Measurements from ENCODE around the gene ZFP57. TPM values are rescaled to one million over a fixed set of nuclear protein-coding genes. Genes with fewer than 3 reads are reported as not detected.
A peak's percentile ranks its signal among the peaks of the same experiment; 100 is the strongest.
"Not testable (repeated sequence)": the region's sequence is repeated elsewhere in the genome, so short reads cannot be mapped to it uniquely, and the experiment has no call there.

ZFP57 gene
- total RNA-seq, 1 experiment from 2014 or later = not detected

DNA sequence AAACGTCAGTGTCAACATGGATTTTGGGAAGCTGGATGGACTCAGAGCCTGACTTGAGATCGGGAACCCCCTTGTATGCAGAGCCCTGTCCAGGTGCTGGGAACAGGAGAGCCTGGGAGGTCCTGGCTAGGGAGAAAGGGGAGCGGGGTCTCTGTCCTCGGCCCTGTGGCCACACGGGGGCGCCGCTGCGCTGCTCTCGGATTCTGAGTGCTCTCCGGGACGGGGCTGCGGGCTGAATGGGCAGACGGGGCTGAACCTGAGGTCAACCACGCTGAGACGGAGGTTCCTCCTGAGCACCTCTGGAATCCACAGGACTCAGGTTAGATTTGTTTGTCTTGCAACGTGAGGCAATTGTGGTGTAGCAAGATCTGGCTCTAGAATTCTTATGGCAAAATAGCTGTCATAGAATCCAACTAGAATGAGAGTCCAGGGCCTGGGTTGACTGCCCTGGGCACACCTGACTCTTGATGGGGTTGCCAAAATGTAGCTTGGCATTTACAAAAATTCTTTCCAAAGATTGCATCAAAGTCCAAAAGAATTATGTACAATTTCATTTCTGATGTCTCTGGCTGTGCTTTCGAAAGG, 21.7 kb upstream of the ZFP57 start:
- DNase-seq (ENCODE audit: low spot score) = peak; percentile 26

DNA sequence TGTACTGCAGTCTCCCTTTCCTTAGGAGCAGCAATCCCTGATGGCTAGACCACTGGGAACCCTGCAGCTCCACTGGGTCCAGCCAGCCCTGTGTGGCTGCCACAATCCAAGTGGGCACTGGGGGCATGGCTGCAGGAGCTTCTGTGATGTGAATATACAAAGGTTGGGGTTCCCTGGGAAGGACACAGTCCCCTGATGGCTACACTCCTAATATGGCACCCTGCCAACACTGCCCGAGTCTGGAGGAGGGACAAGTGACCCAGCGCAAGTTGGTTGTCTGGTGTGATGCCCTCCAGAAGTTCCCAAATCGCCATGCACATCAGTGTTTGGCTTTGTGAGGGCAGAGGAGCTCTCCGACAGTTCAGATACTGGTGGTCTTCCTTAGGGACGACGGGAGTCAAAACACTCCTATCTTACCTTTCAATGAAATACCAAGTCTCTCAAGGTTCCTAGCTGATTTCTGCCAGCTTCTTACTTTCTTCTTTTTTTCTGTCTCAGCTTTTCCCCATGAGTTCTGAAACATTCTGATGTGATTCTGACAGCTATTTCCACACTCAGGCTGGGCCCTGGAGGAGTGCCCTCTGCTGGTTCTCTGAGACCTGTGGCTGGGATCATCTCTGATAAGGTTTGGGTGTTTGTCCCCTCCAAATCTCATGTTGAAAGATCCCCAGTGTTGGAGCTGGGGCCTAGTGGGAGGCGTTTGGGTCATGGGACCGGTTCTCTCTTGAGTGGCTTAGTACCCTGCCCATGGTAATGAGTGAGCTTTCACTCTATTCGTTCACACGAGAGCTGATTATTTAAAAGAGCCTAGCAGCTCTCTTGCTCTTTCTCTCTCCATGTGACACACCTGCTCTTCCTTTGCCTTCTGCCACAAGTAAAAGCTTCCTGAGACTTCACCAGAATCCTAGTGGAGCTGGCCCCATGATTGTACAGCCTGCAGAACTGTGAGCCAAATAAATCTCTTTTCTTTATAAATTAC, 15.5 kb upstream of the ZFP57 start:
- DNase-seq (ENCODE audit: low spot score) = no peak
- in situ Hi-C loops (cut with HindIII; ENCODE audit: low sequenced_read_pairs) = no loop called here

More for the DNA sequence above, 21.7 kb upstream of the ZFP57 start:
- in situ Hi-C loops (cut with HindIII; ENCODE audit: low sequenced_read_pairs) = no loop called here

DNA sequence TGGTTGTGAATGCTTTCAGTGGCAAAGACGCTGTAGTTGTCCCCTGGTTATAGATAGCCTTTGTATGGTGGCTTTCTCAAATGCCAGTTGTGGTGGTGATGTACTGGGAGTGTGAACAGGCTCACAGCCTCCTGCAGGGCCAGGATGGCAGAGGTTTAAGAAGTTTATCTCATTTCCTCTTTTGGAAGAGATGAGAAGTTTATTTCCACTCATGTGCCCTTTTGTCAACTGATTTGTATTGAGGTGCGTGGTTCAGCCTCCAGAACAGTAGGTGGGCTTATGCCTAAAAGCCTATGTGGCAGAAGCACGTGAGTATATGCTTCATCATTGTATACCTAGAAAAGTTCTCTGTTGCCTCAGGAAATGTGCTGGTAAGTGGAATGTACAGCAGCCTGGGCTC, 13.7 kb upstream of the ZFP57 start:
- in situ Hi-C loops (cut with HindIII; ENCODE audit: low sequenced_read_pairs) = no loop called here
- no peak for DNase-seq (ENCODE audit: low spot score)

DNA sequence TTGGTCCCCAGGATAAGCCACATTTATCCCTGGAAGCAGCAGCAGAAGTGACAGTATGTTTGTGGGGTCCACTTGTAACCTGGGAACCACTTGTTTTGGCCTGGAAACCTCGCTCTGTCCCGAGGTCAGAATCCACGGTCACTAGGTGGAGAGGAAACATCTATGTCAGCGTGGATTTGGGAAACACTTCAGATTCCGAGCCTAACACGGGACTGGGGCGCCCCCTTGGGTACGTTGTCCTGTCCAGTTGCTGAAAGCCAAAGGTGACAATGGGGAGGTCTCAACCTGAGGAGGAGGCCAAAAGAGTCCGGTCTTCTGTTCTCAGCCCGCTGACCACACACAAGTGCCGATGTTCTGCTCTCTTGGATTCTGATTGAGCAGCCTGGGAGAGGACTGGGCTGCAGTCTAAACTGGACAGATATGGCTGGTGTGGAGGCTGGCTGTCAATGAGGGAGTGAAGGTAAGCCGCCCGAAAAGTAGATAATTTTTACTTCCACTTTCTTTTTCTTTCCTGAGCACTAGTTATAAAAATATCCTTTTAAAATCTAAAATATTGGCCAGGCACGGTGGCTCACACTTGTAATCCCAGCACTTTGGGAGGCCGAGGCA, 4.9 kb upstream of the ZFP57 start:
- in situ Hi-C loops (cut with HindIII; ENCODE audit: low sequenced_read_pairs) = no loop called here
- DNase-seq (ENCODE audit: low spot score) = no peak

DNA sequence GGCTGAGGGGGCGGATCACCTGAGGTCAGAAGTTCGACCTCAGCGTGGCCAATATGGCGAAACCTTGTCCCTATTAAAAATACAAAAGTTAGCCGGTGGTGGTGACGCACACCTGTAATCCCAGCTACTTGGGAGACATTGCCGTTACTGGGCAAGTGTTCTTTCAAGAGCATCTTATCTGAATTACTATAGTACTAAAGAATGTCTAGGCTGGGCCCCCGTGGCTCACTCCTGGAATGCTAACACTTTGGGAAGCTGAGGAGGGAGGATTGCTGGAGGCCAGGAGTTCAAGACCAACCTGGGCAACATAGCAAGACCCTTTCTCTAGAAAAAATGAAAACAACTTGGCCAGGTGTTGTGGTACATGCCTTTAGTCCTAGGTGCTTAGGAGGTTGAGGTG, 859 bp upstream of the ZFP57 start:
- in situ Hi-C loops (cut with HindIII; ENCODE audit: low sequenced_read_pairs) = loop anchor here (5.0 kb wide), 1 partner anchor 40 kb away; no protein-coding TSS in a partner anchor
- DNase-seq (ENCODE audit: low spot score) = no peak

DNA sequence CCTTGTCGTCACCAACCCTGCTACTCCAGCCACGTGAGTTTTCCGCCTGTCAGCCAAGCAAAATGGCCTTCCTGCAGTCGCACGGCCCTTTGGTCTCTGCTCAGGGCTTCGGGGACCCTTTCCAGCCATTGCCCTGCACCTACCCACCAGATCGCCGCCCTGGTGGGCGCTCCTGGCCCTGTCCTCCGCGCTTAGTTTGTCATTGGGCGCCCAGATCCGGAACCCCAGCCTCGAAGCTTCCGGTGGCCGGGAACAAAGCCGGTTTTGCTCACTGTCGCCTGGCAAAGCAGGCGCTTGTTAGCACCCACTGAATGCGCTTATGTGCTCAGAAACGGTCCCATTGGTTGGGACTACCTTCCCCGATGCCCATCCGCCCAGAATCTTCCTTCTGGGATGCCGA, 536 bp downstream of the ZFP57 start:
- in situ Hi-C loops (cut with HindIII; ENCODE audit: low sequenced_read_pairs) = loop anchor here (5.0 kb wide), 1 partner anchor 38 kb away; no protein-coding TSS in a partner anchor
- no peak for DNase-seq (ENCODE audit: low spot score)

DNA sequence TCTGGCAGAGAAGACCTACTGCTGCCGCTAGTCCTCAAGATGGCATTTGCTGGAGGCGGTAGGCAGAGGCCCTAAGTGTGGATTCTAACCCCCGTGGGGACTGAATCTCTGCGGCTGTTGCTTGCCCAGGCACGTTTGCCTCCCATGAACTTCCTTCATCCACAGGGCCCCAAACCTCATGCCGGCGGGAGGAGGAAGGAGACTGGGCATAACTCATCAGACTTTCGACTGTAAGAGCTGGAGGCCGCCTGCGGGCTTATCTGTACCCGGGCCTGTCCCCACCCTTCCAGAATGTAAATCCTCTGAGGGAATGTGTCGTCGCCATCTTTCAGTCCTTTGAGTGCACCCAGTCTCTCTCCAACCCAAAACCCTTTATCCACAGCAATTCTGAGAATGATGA, 990 bp downstream of the ZFP57 start:
- in situ Hi-C loops (cut with HindIII; ENCODE audit: low sequenced_read_pairs) = loop anchor here (5.0 kb wide), 1 partner anchor 38 kb away; no protein-coding TSS in a partner anchor
- DNase-seq (ENCODE audit: low spot score) = no peak

DNA sequence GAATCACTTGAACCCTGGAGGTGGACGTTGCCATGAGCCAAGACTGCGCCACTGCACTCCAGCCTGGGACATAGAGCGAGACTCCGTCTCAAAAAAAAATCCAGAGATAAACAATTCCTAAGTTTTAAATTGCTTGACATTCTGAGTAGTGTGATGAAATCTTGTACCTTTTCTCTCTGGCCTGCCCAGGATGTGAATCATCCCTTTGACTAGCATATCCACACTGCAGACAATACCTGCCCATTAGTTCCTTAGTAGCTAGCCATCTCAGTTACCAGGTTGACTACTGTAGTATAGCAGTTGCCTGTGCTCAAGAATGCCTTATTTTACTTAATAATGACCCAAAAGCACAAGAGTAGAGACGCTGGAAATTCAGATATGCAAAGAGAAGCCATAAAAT, 2.8 kb downstream of the ZFP57 start:
- in situ Hi-C loops (cut with HindIII; ENCODE audit: low sequenced_read_pairs) = no loop called here
- no peak for DNase-seq (ENCODE audit: low spot score)

DNA sequence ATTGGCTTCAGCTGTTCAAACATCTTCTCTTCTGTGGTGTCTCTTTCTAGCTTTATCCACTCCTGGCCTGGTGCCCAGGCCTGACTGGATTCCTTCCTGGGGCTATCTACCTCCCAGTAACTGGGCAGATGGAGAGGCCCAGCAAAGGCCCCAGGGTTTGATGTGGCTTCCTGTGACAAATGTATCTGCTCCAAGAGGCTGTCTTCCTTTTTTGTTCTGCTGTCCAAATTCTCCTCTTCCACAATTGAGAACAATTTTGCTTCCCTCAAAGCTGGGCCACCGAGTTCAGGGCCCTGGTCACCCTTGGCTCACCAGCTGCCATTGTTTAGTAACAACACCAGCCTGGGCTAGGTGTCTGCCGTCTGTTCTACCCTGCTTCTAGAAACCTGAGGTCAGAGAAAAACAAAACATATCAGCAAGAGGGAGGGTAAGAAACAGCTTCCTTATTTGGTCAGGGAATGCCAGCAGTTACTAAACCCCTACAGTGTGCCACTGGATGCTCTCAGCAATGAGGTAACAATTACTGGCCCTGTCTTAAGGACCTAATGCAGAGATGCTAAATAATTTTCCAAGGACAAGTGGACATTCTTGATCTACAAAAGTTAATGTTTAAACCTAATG, 3.9 kb downstream of the ZFP57 start:
- DNase-seq (ENCODE audit: low spot score) = peak; percentile 32
- in situ Hi-C loops (cut with HindIII; ENCODE audit: low sequenced_read_pairs) = no loop called here

DNA sequence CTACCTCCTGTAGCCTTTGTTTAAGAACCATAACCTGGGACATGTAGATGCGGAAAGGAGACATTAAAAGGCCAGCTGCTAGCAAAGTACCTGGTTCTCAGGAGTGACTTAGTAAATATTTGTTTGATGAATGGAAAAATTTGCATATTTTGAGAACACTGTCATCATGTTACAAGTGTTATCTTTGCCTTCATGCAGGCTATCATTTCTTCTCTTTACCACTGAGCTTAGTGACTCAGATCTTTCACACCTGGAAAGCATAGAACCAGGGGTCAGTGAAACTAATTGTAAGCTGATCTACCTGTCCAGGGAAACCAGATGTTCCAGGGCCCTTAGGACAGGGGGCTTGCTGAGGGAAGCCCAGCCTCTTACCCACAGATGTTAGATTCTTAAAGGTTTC, 5.4 kb downstream of the ZFP57 start:
- no peak for DNase-seq (ENCODE audit: low spot score)
- in situ Hi-C loops (cut with HindIII; ENCODE audit: low sequenced_read_pairs) = no loop called here

DNA sequence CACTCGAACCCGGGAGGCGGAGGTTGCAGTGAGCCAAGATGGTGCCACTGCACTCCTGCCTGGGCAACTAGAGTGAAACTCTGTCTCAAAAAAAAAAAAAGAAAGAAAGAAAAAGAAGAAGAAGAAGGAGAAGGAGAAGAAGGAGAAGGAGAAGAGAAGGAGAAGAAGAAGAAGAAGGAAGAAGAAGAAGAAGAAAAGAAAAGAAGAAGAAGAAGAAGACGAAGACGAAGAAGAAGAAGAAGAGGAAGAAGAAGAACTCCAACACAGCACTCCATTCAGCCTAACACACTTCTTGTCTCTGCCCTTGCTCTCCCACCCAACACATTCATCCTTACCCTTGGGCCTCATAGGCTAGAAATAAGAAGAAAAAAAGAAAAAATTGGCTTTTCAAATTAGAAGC, 6.9 kb downstream of the ZFP57 start:
- no peak for DNase-seq (ENCODE audit: low spot score)
- in situ Hi-C loops (cut with HindIII; ENCODE audit: low sequenced_read_pairs) = no loop called here

DNA sequence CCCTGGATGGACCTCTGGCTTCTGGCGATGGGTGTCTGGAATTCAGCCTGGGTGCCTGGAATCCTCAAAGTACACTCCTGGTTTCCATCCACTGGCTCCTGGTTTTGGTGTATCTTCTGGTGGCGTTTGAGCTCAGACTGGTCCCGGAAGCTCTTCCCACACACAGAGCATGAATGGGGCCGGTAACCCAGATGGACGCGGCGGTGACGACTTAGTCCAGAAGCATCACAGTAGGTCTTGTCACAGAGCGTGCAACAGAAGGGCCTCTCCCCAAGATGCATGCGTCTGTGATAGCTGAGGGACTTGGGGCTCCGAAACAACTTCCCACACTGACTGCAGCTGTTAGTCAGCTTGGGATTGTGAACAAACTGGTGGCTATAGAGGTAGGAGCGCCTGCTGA, 7.8 kb downstream of the ZFP57 start:
- no peak for DNase-seq (ENCODE audit: low spot score)
- in situ Hi-C loops (cut with HindIII; ENCODE audit: low sequenced_read_pairs) = no loop called here

DNA sequence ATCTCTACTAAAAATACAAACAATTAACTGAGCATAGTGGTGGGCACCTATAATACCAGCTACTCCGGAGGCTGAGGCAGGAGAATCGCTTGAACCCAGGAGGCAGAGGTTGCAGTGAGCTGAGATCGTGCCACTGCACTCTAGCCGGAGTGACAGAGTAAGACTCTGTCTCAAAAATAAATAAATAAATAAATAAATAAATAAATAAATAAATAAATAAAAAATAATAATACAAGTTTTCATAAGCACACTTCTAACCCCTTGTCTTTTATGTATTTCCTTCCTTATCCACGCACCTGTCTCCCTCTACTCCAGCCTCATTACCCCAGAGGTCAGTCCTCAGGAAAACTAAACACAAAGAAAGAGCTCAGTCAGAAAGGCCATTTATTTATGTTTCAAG, 8.8 kb downstream of the ZFP57 start:
- DNase-seq (ENCODE audit: low spot score); in situ Hi-C loops (cut with HindIII; ENCODE audit: low sequenced_read_pairs): not testable (repeated sequence)

DNA sequence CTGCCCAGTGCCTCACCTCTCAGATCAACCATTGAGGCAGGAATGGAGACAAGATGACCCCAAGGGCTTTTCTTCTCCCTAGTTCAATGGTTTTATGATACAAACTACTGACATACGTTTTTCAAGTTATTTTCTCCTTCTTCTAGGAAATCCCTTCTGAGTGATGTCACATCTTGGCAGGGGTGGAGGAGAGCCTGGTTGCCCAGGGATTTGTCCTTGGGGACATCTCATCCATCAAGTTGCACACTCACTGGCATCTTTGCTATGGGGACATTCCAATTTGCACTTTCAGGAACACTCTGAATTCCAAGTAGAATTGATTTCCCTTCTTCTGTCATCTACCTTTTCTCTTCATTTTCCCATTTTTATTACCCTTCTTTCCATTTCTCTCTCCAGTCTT, 9.9 kb downstream of the ZFP57 start:
- DNase-seq (ENCODE audit: low spot score) = no peak
- in situ Hi-C loops (cut with HindIII; ENCODE audit: low sequenced_read_pairs) = no loop called here

DNA sequence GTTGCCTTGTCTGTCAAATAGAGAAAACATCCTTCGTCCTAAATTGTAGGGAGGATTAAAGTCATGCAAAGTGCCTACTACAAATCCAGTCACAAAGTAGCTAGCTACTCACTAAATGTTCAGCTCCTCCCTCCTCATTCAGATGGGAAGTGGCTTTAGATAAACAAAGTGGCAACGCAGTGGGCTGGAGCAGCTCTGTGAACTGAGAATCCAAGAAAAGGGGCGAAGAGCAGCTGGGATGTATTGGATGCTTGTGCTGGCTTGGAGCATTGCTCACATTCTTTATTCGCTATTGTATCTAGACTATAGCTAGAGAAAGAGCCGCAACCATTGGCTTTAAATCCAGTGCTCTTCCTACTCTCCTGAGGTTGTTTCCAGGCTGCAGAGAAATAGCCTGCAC, 13.8 kb downstream of the ZFP57 start:
- in situ Hi-C loops (cut with HindIII; ENCODE audit: low sequenced_read_pairs) = no loop called here

DNA sequence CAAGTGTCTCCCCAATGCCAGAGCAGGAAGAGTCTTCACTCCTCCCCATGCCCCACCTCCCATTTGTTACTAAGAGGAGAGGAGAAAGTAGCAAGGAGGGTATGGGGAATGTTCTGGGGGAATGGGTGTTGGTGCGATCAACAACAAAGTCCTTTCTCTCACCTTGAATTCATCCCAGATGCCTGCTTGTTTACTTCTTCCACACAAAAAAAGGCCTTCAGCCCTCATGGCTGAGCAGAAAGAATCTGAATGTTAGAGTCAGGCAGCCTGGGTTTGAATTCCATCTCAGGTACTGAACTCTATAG, 14.2 kb downstream of the ZFP57 start:
- DNase-seq (ENCODE audit: low spot score) = no peak

More for the DNA sequence above, 13.8 kb downstream of the ZFP57 start:
- no peak for DNase-seq (ENCODE audit: low spot score)

DNA sequence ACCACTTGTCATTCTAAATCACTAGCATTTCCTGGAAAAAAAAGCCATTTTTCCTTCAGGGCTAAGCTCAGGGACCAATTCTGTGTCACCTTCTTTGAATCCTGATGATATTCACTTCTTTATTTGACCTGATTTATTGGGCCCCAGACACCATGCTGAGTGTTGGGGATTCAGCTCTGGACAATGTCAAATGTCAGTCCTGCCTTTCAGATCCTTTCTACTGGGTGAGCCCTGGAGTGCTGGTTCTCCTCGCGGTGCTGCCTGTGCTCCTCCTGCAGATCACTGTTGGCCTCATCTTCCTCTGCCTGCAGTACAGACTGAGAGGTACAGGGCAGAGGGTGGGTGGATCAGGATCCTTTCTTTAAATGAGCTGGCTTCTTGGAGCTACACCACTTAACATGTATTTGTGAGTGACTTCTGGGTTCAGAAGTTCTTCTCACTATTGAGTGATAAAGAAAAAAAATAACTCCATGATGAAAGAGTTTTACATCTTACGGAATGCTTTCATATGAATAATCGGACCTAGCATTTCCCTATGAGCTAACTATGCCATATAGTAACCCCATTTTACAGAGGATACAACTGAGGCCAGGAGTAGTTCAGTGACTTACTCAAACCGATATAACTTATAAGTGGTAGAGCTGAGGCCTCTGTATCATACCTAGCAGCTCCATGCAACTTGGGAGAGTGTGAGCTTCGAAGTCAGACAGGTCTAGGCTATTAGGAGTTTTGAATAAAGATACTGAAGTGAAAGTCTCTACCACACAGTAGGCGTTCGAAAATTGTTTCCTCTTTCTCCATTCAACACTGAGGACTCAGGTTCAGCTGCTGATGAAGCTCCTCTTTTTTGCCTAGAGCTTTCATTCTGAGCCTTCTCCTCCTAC, 14.8 kb downstream of the ZFP57 start:
- no peak for DNase-seq (ENCODE audit: low spot score)

More for the DNA sequence above, 14.2 kb downstream of the ZFP57 start:
- in situ Hi-C loops (cut with HindIII; ENCODE audit: low sequenced_read_pairs) = no loop called here

DNA sequence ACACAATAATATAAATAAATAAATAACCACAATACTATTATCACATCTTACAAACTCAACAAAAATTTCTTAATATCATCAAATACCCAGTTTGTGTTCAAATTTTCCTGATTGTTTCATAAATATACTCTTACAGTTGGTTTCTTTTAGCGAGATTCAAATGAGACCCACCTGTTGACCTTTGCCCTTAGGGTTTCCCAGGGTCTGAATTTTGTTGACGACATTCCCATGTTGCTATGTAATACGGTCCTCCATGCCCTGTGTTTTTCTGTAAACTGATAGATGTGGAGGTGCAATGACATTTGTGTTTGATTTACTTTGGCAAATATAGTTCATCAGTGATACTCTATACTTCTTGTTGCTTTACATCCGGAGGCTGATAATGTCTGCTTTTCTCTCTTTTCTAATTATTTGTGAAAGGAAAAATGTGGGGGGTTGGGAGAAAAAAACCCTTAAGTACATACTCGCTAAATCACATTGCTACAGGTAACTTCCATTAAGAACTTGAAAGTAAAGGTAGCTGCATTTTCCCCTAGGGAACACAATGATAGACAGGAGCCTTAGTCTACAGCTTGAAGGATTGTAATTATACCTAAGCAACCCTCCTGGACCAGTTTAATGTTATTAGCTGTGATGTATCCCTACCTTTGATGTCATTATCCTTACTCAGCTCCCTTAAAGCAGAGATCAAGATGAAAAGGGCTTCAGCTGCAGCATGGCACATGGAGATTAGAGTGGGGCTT, 17.5 kb downstream of the ZFP57 start:
- in situ Hi-C loops (cut with HindIII; ENCODE audit: low sequenced_read_pairs) = no loop called here
- DNase-seq (ENCODE audit: low spot score) = no peak

More for the DNA sequence above, 14.8 kb downstream of the ZFP57 start:
- in situ Hi-C loops (cut with HindIII; ENCODE audit: low sequenced_read_pairs) = no loop called here
